ENCODE measurements around the gene RAD51D. TPM values are rescaled to one million over a fixed set of nuclear protein-coding genes. Genes with fewer than 3 reads are reported as not detected.
A peak's percentile ranks its signal among the peaks of the same experiment; 100 is the strongest.

The RAD51D gene
- polyA plus RNA-seq (2012; ENCODE audit: low read depth, missing spikeins): 11.4 TPM

- FAIRE-seq: peak; percentile 83
- peak; percentile 87 for DNase-seq (ENCODE audit: insufficient read length, low spot score)
- TF ChIP-seq SPI1 (IDR thresholded peaks at IDR 0.05; ENCODE audit: low read depth, low read length): no peak
- peak; percentile 56; the same call in 1 of the 2 replicates for TF ChIP-seq POLR2A (IDR thresholded peaks at IDR 0.05; ENCODE audit: low read depth, low read length)
- peak; percentile 66 for TF ChIP-seq POLR2AphosphoS5 (IDR thresholded peaks at IDR 0.05; ENCODE audit: low read depth, low read length)
- 0 out of 2 replicates have a peak, but pooled peaks have one; percentile 52 for TF ChIP-seq POU2F2 (IDR thresholded peaks at IDR 0.05; ENCODE audit: low read depth, low read length)
- TF ChIP-seq PAX5 (IDR thresholded peaks at IDR 0.05; ENCODE audit: insufficient read depth, low read length, severe bottlenecking): no peak
- no peak for TF ChIP-seq TAF1 (IDR thresholded peaks at IDR 0.05; ENCODE audit: low read depth, low read length)
Observed at GRCh38 chr17:35119370-35120165, at the start of gene RAD51D. TSS of gene RAD51D (minus strand) at chr17:35119860. CDS start at chr17:35119613, 247 bp downstream.

DNA sequence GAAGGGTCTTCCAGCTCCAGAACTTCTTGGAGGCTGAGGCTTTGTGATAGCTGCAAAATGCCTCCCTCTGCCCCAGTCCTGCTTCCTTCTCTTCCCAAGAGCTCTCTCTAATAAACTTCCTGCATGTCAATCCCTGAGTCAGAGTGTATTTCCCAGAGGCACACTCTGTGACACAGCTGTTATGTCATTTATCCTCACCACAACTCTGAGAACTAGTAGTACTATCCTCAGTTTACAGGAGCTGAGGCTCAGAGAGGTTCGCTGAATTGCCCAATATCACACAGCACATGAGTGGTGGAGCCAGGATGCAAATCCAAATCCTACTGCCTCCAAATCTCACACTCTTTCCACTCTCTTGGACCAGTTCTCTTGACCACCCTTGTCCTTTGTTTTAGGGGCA, 48.0 kb upstream of the RAD51D start:
- TF ChIP-seq POU2F2 (IDR thresholded peaks at IDR 0.05; ENCODE audit: low read depth, low read length) (no peak), POLR2A (IDR thresholded peaks at IDR 0.05; ENCODE audit: low read depth, low read length) (no peak), PAX5 (IDR thresholded peaks at IDR 0.05; ENCODE audit: insufficient read depth, low read length, severe bottlenecking) (no peak), SPI1 (IDR thresholded peaks at IDR 0.05; ENCODE audit: low read depth, low read length) (no peak), POLR2AphosphoS5 (IDR thresholded peaks at IDR 0.05; ENCODE audit: low read depth, low read length) (no peak), TAF1 (IDR thresholded peaks at IDR 0.05; ENCODE audit: low read depth, low read length) (no peak)
- FAIRE-seq: no peak
- no peak for DNase-seq (ENCODE audit: insufficient read length, low spot score)

GRCh38 chr17:35167046-35167445, 47.4 kb upstream of the RAD51D start:
- FAIRE-seq (no peak), DNase-seq (ENCODE audit: insufficient read length, low spot score) (no peak)
- no peak for TF ChIP-seq TAF1 (IDR thresholded peaks at IDR 0.05; ENCODE audit: low read depth, low read length)
- TF ChIP-seq POLR2A (IDR thresholded peaks at IDR 0.05; ENCODE audit: low read depth, low read length): no peak

- DNase-seq (ENCODE audit: insufficient read length, low spot score) (no peak), FAIRE-seq (no peak)
- no peak for TF ChIP-seq POLR2AphosphoS5 (IDR thresholded peaks at IDR 0.05; ENCODE audit: low read depth, low read length)
- TF ChIP-seq SPI1 (IDR thresholded peaks at IDR 0.05; ENCODE audit: low read depth, low read length): no peak
- TF ChIP-seq PAX5 (IDR thresholded peaks at IDR 0.05; ENCODE audit: insufficient read depth, low read length, severe bottlenecking): no peak
- TF ChIP-seq POU2F2 (IDR thresholded peaks at IDR 0.05; ENCODE audit: low read depth, low read length): no peak
- TF ChIP-seq TAF1 (IDR thresholded peaks at IDR 0.05; ENCODE audit: low read depth, low read length): no peak
Observed at GRCh38 chr17:35166526-35166925, 46.9 kb upstream of the RAD51D start.

DNA sequence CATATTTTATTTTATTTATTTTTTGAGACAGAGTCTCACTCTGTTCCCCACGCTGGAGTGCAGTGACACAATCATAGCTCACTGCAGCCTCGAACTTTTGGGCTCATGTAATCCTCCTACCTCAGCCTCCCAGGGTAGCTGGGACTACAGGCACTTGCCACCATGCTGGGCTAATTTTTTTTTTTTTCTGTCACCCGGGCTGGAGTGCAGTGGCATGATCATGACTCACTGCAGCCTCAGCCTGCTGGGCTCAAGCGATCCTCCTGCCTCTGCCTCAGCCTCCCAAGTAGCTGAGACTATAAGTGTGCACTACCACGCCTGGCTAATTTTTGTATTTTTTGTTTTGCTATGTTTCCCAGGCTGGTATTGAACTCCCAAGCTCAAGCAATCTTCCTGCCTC, 45.1 kb upstream of the RAD51D start:
- TF ChIP-seq SPI1 (IDR thresholded peaks at IDR 0.05; ENCODE audit: low read depth, low read length): no peak
- TF ChIP-seq TAF1 (IDR thresholded peaks at IDR 0.05; ENCODE audit: low read depth, low read length): no peak
- no peak for TF ChIP-seq PAX5 (IDR thresholded peaks at IDR 0.05; ENCODE audit: insufficient read depth, low read length, severe bottlenecking)
- TF ChIP-seq POLR2A (IDR thresholded peaks at IDR 0.05; ENCODE audit: low read depth, low read length): no peak
- TF ChIP-seq POU2F2 (IDR thresholded peaks at IDR 0.05; ENCODE audit: low read depth, low read length): no peak
- TF ChIP-seq POLR2AphosphoS5 (IDR thresholded peaks at IDR 0.05; ENCODE audit: low read depth, low read length): no peak
- no peak for DNase-seq (ENCODE audit: insufficient read length, low spot score)
- no peak for FAIRE-seq

DNA sequence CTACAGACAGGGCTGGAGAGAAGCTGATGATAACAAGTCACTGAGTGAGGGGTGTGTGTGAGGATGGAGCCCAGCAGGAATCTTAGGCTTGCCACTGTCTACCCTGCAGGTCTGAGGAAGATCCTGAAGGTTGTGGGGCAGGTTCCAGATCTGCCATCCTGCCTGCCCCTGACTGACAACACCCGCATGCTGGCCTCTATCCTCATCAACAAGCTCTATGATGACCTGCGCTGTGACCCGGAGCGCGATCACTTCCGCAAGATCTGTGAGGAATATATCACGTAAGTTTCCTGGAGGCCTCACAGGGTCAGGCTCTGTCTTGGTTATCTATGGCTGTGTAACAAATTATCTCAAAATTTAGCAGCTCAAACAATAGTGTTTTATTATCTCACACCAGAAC, 44.2 kb upstream of the RAD51D start:
- TF ChIP-seq PAX5 (IDR thresholded peaks at IDR 0.05; ENCODE audit: insufficient read depth, low read length, severe bottlenecking): no peak
- DNase-seq (ENCODE audit: insufficient read length, low spot score): no peak
- no peak for FAIRE-seq

- FAIRE-seq (no peak), DNase-seq (ENCODE audit: insufficient read length, low spot score) (no peak)
- no peak for TF ChIP-seq PAX5 (IDR thresholded peaks at IDR 0.05; ENCODE audit: insufficient read depth, low read length, severe bottlenecking)
- no peak for TF ChIP-seq TAF1 (IDR thresholded peaks at IDR 0.05; ENCODE audit: low read depth, low read length)
- TF ChIP-seq POLR2AphosphoS5 (IDR thresholded peaks at IDR 0.05; ENCODE audit: low read depth, low read length): no peak
- no peak for TF ChIP-seq POLR2A (IDR thresholded peaks at IDR 0.05; ENCODE audit: low read depth, low read length)
Observed at GRCh38 chr17:35162755-35163154, 43.1 kb upstream of the RAD51D start.

GRCh38 chr17:35161281-35161761, 41.7 kb upstream of the RAD51D start:
- FAIRE-seq (no peak), DNase-seq (ENCODE audit: insufficient read length, low spot score) (no peak)
- TF ChIP-seq PAX5 (IDR thresholded peaks at IDR 0.05; ENCODE audit: insufficient read depth, low read length, severe bottlenecking) (no peak), TAF1 (IDR thresholded peaks at IDR 0.05; ENCODE audit: low read depth, low read length) (no peak), POLR2AphosphoS5 (IDR thresholded peaks at IDR 0.05; ENCODE audit: low read depth, low read length) (no peak), POU2F2 (IDR thresholded peaks at IDR 0.05; ENCODE audit: low read depth, low read length) (no peak), SPI1 (IDR thresholded peaks at IDR 0.05; ENCODE audit: low read depth, low read length) (no peak), POLR2A (IDR thresholded peaks at IDR 0.05; ENCODE audit: low read depth, low read length) (no peak)

GRCh38 chr17:35160354-35161201, 40.9 kb upstream of the RAD51D start:
- DNase-seq (ENCODE audit: insufficient read length, low spot score): no peak
- TF ChIP-seq TAF1 (IDR thresholded peaks at IDR 0.05; ENCODE audit: low read depth, low read length) (no peak), SPI1 (IDR thresholded peaks at IDR 0.05; ENCODE audit: low read depth, low read length) (no peak), PAX5 (IDR thresholded peaks at IDR 0.05; ENCODE audit: insufficient read depth, low read length, severe bottlenecking) (no peak), POU2F2 (IDR thresholded peaks at IDR 0.05; ENCODE audit: low read depth, low read length) (no peak), POLR2A (IDR thresholded peaks at IDR 0.05; ENCODE audit: low read depth, low read length) (no peak), POLR2AphosphoS5 (IDR thresholded peaks at IDR 0.05; ENCODE audit: low read depth, low read length) (no peak)
- FAIRE-seq: no peak
